RWPE1 (cell line): Measurements from ENCODE around the gene RPN1.

Source experiments
- CTCF ChIA-PET: fragments of 350-600 bp; sonication (Branson Sonifier 250); formaldehyde crosslinking; extraction: SDS; loops from one replicate; lab custom pipeline; 2021; lab: Yijun Ruan, JAX
- POLR2A ChIA-PET: fragments of 400-600 bp; formaldehyde crosslinking; extraction: SDS; loops from one replicate; lab custom pipeline; 2020; ENCODE audit warnings: antibody characterized with exemption; ENCODE audit not compliant: low non-redundant PET; lab: Yijun Ruan, JAX
- DNase-seq: peaks from one replicate; pipeline ENCODE4 v3.0.0; 2012; ENCODE audit warnings: low spot score
- H3K27ac ChIP-seq: fragments of 450-650 bp; 2 replicates; pipeline ENCODE4 v1.5.1; 2017
- CTCF ChIP-seq: fragments of 450-650 bp; conservative IDR thresholded peaks from 2 replicates; pipeline ENCODE4 v1.5.1; 2017; ENCODE audit warnings: low read depth, mild to moderate bottlenecking

The RPN1 gene

GRCh38 chr3:128614076-128614475, 36.5 kb downstream of the RPN1 start:
- POLR2A ChIA-PET = no interaction called here
- CTCF ChIA-PET = no interaction called here
- no peak for DNase-seq
- no peak for TF ChIP-seq CTCF
- 0 out of 2 replicates have a peak overlapping the region, but pooled peaks have one; percentile 0 for H3K27ac ChIP-seq

GRCh38 chr3:128613083-128613829, 37.4 kb downstream of the RPN1 start:
- ChIA-PET CTCF (no interaction called here), POLR2A (no interaction called here)
- no peak for DNase-seq
- no peak for TF ChIP-seq CTCF
- H3K27ac ChIP-seq = 0 out of 2 replicates have a peak overlapping the region, but pooled peaks have one; percentile 0

- DNase-seq = no peak
- POLR2A ChIA-PET = no interaction called here
- H3K27ac ChIP-seq = no peak overlapping the region
- no peak for TF ChIP-seq CTCF
- CTCF ChIA-PET = no interaction called here
These were observed 40.1 kb downstream of the RPN1 start for GRCh38 chr3:128610451-128611070.

GRCh38 chr3:128609294-128609693, 41.3 kb downstream of the RPN1 start:
- no peak overlapping the region for H3K27ac ChIP-seq
- ChIA-PET CTCF (interaction anchor here (0.5 to 1.1 kb wide), 9 partner anchors 9 to 1194 kb away, joined by 3 to 6 read pairs (median 4); partner anchors contain the start of gene EEFSEC), POLR2A (interaction anchor here (0.6 kb wide), 1 partner anchor 450 kb away, joined by 3 read pairs; no protein-coding TSS in a partner anchor)
- no peak for DNase-seq
- no peak for TF ChIP-seq CTCF

- no peak for TF ChIP-seq CTCF
- no peak overlapping the region for H3K27ac ChIP-seq
- ChIA-PET CTCF (interaction anchor here (0.6 to 2.2 kb wide), 9 partner anchors 9 to 532 kb away, joined by 3 to 10 read pairs (median 4); no protein-coding TSS in a partner anchor), POLR2A (no interaction called here)
- DNase-seq = no peak
These were observed 42.9 kb downstream of the RPN1 start for GRCh38 chr3:128607710-128608048.

- POLR2A ChIA-PET = no interaction called here
- no peak for DNase-seq
- H3K27ac ChIP-seq = no peak overlapping the region
- CTCF ChIA-PET = interaction anchor here (0.9 to 2.4 kb wide), 2 partner anchors 11 to 530 kb away, joined by 3 to 11 read pairs; no protein-coding TSS in a partner anchor
- no peak for TF ChIP-seq CTCF
These were observed 44.5 kb downstream of the RPN1 start for GRCh38 chr3:128606094-128606493.
